Pancreas (tissue), 10 donors: ENCODE results near the gene DIP2C. TPM values are rescaled to one million over a fixed set of nuclear protein-coding genes. Genes with fewer than 3 reads are reported as not detected.

Experiments
- ATAC-seq, 4 donors: fragments of 200-7000 bp; cut with Tn5 transposase; one replicate each; pipeline versions ENCODE4 v1.8.0 to v1.9.1; 2020; ENCODE audit warnings: mild to moderate bottlenecking in 4 of 4, moderate library complexity in 4 of 4
- DNase-seq, 6 donors: peaks; one replicate each; pipeline ENCODE4 v3.0.0-alpha.2; 2020
- FAIRE-seq: peaks from 2 replicates; lab custom pipeline; 2012; peaks lifted over from hg19 to GRCh38; lab: Jason Lieb, UNC
- H3K27ac ChIP-seq, 4 donors: fragments of 200-600 bp; sonication (generic); 1 replicate in 3 of 4; 2 replicates in 1 of 4; pipeline versions ENCODE4 v1.5.0 to v1.8.0; 2020
- H3K27me3 ChIP-seq, 4 donors: fragments of 200-600 bp; one replicate each; pipeline ENCODE4 v1.8.0; 2021
- H3K36me3 ChIP-seq, 3 donors: fragments of 200-600 bp; sonication (generic) in 1 of 3; one replicate each; pipeline versions ENCODE4 v1.5.0 to v1.8.0; 2020 to 2021
- H3K4me1 ChIP-seq, 3 donors: fragments of 200-600 bp; one replicate each; pipeline ENCODE4 v1.8.0; 2021
- H3K4me3 ChIP-seq, 4 donors: fragments of 200-600 bp; sonication (generic) in 2 of 4; one replicate each; pipeline versions ENCODE4 v1.5.0 to v1.8.0; 2020 to 2021
- H3K9me3 ChIP-seq, 4 donors: fragments of 200-600 bp; one replicate each; pipeline ENCODE4 v1.8.0; 2021
- WGBS, 2 donors: extraction: QIAGEN DNeasy Blood & Tissue Kit; methylation state at CpG; one replicate each; pipeline ENCODE4 v1.1.7; 2013; 5-methylcytosine and 5-hydroxymethylcytosine counted together
- intact Hi-C, 3 donors: fragments of 100-400 bp; cut with DNase I; formaldehyde crosslinking; loops; one replicate each; pipeline versions ENCODE4 v1.11.1 to v1.14.2; 2022
- polyA plus RNA-seq, 2 donors: library from polyadenylated mRNA; stranded (reverse); fragments of 200-250 nt; gene quantifications; one replicate each; pipeline ENCODE4 v1.2.3, GENCODE V29; 2013
- total RNA-seq, 6 donors: library from RNA; stranded (reverse); fragmentation: NEBNext Ultra II Directional in 4 of 6; extraction: Animal tissue kit (Norgen Biotek cat#: 25700) in 4 of 6; gene quantifications; one replicate each; pipeline versions ENCODE4 v1.2.1 to v1.2.4, GENCODE V29; 2021 to 2023
- TF ChIP-seq, protein P1 (sequence below), 4 donors: fragments of 200-600 bp; sonication (generic) in 3 of 4; IDR thresholded peaks; one replicate each; pipeline versions ENCODE4 v1.5.0 to v1.8.0; 2021; ENCODE audit warnings: antibody characterized with exemption in 4 of 4
- donor health status: healthy with polysubstance abuse.
- donor health status: DM: no; HTN: no; CAD: no; lungs with moderate emphysema.
- donor health status: DM: no; HTN: no; CAD: no.
- donor health status: control.
- donor health status: control.
- donor health status: Bipolar disorder and iron deficiency.
- donor health status: DM: yes; HTN: yes; CAD: no.
- donor health status: DM: no; HTN: no; CAD: no.
- donor health status: DM: no; HTN: no; CAD: no.
- donor health status: DM: yes; HTN: yes; CAD: no.

DIP2C gene
- total and polyA plus RNA-seq, 8 donors, result 4.3 to 11.8 (median 7.3) TPM

DNA sequence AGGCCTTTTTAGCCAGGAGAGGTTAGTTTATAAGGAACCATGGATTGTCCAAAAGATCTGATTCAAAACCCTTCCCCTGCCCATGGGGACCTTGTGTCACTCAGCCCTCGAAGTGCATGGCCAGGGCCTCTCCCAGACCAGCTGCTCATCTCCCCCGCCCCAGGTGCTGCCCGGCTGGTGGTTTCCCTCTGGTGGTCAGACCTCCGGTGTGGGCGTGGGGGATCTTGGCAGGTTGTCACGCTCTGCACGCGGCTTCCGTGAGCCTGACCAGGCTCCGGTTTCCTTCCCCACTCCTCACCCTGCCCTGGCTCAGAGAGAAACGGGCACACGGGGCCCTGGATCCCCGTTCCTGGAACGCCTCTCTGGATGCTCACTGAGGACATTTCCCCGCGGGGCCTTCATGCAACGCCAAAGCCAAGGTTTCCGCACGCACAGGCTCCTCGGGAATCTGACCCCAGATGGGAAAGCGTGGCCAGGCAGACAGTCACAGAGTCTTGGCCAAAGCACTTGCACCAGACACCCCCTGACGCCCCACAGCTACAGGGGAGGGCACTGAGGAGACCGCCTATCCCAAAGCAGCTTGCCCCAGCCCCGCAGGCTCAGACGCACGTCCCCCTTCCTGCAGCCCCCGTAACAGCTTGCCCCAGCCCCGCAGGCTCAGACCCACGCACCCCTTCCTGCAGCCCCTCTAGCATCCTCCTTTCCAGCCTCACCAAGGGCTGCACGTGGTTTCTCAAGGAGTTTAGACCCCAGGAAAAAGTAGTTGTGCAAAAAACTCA is 7.8 kb upstream of the DIP2C start:
- TF ChIP-seq, protein P1, sequence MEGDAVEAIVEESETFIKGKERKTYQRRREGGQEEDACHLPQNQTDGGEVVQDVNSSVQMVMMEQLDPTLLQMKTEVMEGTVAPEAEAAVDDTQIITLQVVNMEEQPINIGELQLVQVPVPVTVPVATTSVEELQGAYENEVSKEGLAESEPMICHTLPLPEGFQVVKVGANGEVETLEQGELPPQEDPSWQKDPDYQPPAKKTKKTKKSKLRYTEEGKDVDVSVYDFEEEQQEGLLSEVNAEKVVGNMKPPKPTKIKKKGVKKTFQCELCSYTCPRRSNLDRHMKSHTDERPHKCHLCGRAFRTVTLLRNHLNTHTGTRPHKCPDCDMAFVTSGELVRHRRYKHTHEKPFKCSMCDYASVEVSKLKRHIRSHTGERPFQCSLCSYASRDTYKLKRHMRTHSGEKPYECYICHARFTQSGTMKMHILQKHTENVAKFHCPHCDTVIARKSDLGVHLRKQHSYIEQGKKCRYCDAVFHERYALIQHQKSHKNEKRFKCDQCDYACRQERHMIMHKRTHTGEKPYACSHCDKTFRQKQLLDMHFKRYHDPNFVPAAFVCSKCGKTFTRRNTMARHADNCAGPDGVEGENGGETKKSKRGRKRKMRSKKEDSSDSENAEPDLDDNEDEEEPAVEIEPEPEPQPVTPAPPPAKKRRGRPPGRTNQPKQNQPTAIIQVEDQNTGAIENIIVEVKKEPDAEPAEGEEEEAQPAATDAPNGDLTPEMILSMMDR (IDR thresholded peaks at IDR 0.05), result no peak
- FAIRE-seq (no peak), DNase-seq (no peak), ATAC-seq (no peak)
- Histone ChIP-seq H3K9me3 (no peaks in the 10 kb centered on the region), H3K4me3 (no peak overlapping the region), H3K36me3 (no peaks in the 10 kb centered on the region), H3K4me1 (no peaks in the 10 kb centered on the region), H3K27ac (no peak overlapping the region), H3K27me3 (no peaks in the 10 kb centered on the region)
- WGBS, 2 donors, result 81 to 84% methylated on average over 30 of the region's 30 CpGs
- intact Hi-C loops, result no loop called here

DNA sequence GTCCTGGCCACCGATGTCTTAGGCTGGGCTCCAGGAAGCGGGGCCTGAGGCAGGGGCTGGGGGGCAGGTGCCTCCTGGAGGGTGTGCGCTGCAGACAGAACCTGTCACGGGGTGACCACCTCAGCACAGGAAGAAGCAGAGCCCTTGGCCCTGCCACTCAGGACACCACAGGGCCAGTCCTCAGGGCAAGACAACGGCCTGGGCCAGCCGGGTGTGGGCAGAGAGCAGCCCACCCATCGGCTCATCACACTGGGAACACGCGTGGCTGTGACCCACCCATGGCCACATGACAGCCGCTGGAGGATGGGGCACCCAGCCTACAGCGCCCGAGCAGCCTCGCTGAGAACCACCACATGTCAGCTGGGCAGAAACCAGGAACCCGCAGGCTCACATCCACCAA is 5.9 kb upstream of the DIP2C start:
- 89 to 91% methylated on average over 13 to 14 of the region's 14 CpGs for WGBS, 2 donors
- no peaks in the 10 kb centered on the region for H3K27me3 ChIP-seq
- H3K4me1 ChIP-seq, result no peaks in the 10 kb centered on the region
- no peak overlapping the region for H3K27ac ChIP-seq
- H3K36me3 ChIP-seq, result no peaks in the 10 kb centered on the region
- ATAC-seq (no peak), FAIRE-seq (no peak), DNase-seq (no peak)
- H3K9me3 ChIP-seq, result no peaks in the 10 kb centered on the region
- H3K4me3 ChIP-seq, result no peak overlapping the region
- intact Hi-C loops, result no loop called here
- TF ChIP-seq, protein P1 (IDR thresholded peaks at IDR 0.05), result no peak

DNA sequence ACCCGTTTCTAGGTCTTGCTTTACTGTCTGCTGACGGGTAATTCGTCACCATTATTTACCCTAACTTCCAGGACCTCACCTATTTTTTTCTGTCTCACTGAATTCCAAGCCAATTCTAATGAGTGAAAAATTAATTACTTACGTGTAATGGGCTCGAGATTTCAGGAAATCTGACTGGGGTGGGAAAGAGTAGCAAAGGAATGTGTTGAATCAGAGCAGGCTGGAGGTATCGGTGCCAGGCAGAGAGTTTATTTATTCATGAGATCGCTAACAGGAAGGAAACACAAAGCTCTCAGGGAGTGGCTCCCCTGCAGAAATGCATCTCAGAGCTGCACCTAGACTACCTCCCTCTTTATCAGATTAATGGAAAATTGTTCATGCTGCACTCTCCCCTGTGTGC is 4.0 kb upstream of the DIP2C start:
- peak overlapping the region in 3 of 4 donors; percentile 2 to 57 (median 3) for H3K27ac ChIP-seq
- no peaks in the 10 kb centered on the region for H3K36me3 ChIP-seq
- TF ChIP-seq, protein P1 (IDR thresholded peaks at IDR 0.05), result no peak
- no peaks in the 10 kb centered on the region for H3K27me3 ChIP-seq
- no peaks in the 10 kb centered on the region for H3K9me3 ChIP-seq
- DNase-seq, result no peak
- no peaks in the 10 kb centered on the region for H3K4me1 ChIP-seq
- peak in 3 of 4 donors; percentile 28 to 47 (median 44) for ATAC-seq
- FAIRE-seq, result no peak
- no peak overlapping the region for H3K4me3 ChIP-seq
- intact Hi-C loops, result no loop called here
- 14 to 15% methylated on average over 7 of the region's 7 CpGs for WGBS, 2 donors

DNA sequence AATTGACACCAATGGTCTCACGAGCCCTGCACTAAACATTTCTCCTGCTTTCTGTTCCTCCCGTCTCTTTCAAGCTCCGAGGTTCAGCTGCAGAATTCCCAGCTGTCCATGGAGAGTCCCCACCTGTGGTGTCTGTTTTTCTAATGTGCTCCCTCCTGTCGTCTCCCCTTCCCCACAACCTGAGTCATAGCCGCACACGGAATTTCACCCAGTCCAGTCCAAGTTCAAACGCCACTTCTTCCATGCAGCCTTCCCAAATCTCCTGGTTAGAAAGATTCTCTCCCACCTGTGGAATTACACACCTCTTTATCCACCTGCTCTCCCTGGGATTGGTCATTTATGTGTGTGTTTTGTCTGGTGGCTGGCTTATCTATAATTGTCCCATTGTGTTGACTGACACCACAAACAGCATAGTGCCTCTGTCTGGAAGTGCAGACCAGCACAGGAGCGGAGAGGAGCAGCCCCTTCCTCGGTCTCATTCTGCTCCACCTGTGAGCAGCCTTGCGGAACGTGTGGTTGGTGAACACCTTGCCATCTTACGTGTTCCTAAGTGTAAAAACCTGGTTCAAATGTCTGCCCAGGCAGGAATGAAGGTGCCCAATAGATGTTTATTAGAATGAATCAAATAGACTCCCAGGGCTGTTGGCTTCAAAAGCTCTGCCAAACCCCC is 3.3 kb upstream of the DIP2C start:
- no peaks in the 10 kb centered on the region for H3K36me3 ChIP-seq
- FAIRE-seq (no peak), DNase-seq (no peak), ATAC-seq (no peak)
- TF ChIP-seq, protein P1 (IDR thresholded peaks at IDR 0.05), result no peak
- no peaks in the 10 kb centered on the region for H3K27me3 ChIP-seq
- peak overlapping the region in 3 of 4 donors; percentile 2 to 57 (median 3) for H3K27ac ChIP-seq
- H3K4me3 ChIP-seq, result no peak overlapping the region
- H3K9me3 ChIP-seq, result no peaks in the 10 kb centered on the region
- 84 to 87% methylated on average over 12 of the region's 12 CpGs for WGBS, 2 donors
- intact Hi-C loops, result no loop called here
- H3K4me1 ChIP-seq, result no peaks in the 10 kb centered on the region

DNA sequence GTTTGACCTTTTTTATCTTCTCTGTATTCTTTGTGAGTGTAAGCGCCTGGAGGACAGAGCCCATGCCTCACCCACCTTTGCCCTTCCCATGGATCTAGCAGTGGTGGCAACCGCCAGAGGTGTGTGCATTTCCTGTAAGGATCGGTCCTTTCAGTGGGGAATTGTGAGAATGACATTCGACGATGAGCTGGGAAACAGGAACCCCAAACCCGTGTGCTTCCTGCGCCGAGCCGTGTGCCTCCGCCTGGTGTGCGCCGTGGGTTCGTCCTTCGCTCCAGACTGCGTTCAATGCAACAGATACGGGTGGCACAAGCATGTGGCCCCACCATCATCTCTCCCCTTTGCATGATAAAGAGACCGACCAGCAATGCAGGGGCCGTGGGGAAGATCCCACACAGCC is 1.7 kb upstream of the DIP2C start:
- Histone ChIP-seq H3K9me3 (no peaks in the 10 kb centered on the region), H3K4me1 (no peaks in the 10 kb centered on the region), H3K27ac (no peak overlapping the region), H3K36me3 (no peaks in the 10 kb centered on the region), H3K27me3 (no peaks in the 10 kb centered on the region), H3K4me3 (no peak overlapping the region)
- intact Hi-C loops, result no loop called here
- ATAC-seq (no peak), FAIRE-seq (no peak), DNase-seq (no peak)
- TF ChIP-seq, protein P1 (IDR thresholded peaks at IDR 0.05), result no peak
- WGBS, 2 donors, result 95 to 97% methylated on average over 18 of the region's 18 CpGs
